Measurements from ENCODE around the gene DNAAF3.
"Not testable (repeated sequence)": the region's sequence is repeated elsewhere in the genome, so short reads cannot be mapped to it uniquely, and the experiment has no call there.

The DNAAF3 gene

GRCh38 chr19:55156202-55157063 is 10.0 kb downstream of the DNAAF3 start:
- no peak for DNase-seq (ENCODE audit: low read depth, low spot score)
- H3K4me3 ChIP-seq (ENCODE audit: low read depth, low read length): no peak overlapping the region
- TF ChIP-seq CTCF (IDR thresholded peaks at IDR 0.05; ENCODE audit: low read depth, low read length): no peak

GRCh38 chr19:55155784-55156183 is 10.6 kb downstream of the DNAAF3 start:
- H3K4me3 ChIP-seq (ENCODE audit: low read depth, low read length); DNase-seq (ENCODE audit: low read depth, low spot score); in situ Hi-C loops (cut with HindIII; ENCODE audit: low sequenced_read_pairs): not testable (repeated sequence)

More at GRCh38 chr19:55156202-55157063, 10.0 kb downstream of the DNAAF3 start:
- in situ Hi-C loops (cut with HindIII; ENCODE audit: low sequenced_read_pairs): no loop called here

GRCh38 chr19:55153652-55154264 is 12.7 kb downstream of the DNAAF3 start:
- no peak for TF ChIP-seq CTCF (IDR thresholded peaks at IDR 0.05; ENCODE audit: low read depth, low read length)
- no peak overlapping the region for H3K4me3 ChIP-seq (ENCODE audit: low read depth, low read length)
- no peak for DNase-seq (ENCODE audit: low read depth, low spot score)
- in situ Hi-C loops (cut with HindIII; ENCODE audit: low sequenced_read_pairs): no loop called here

GRCh38 chr19:55152017-55152416 is 14.4 kb downstream of the DNAAF3 start:
- no peak for DNase-seq (ENCODE audit: low read depth, low spot score)
- no peak overlapping the region for H3K4me3 ChIP-seq (ENCODE audit: low read depth, low read length)
- in situ Hi-C loops (cut with HindIII; ENCODE audit: low sequenced_read_pairs): no loop called here
- no peak for TF ChIP-seq CTCF (IDR thresholded peaks at IDR 0.05; ENCODE audit: low read depth, low read length)

GRCh38 chr19:55149078-55150003 is 17.1 kb downstream of the DNAAF3 start, which contains the start of gene TNNT1:
Gene TNNT1 (minus strand): TSS chr19:55149206. CDS start chr19:55147157, 2,049 bp downstream.
- no peak within 1 kb of the TSS for H3K4me3 ChIP-seq (ENCODE audit: low read depth, low read length)
- no peak for DNase-seq (ENCODE audit: low read depth, low spot score)
- no peak for TF ChIP-seq CTCF (IDR thresholded peaks at IDR 0.05; ENCODE audit: low read depth, low read length)
- in situ Hi-C loops (cut with HindIII; ENCODE audit: low sequenced_read_pairs): no loop called here

GRCh38 chr19:55147545-55148251 is 18.7 kb downstream of the DNAAF3 start:
- no peak for DNase-seq (ENCODE audit: low read depth, low spot score)
- no peak for TF ChIP-seq CTCF (IDR thresholded peaks at IDR 0.05; ENCODE audit: low read depth, low read length)
- no peak overlapping the region for H3K4me3 ChIP-seq (ENCODE audit: low read depth, low read length)
- in situ Hi-C loops (cut with HindIII; ENCODE audit: low sequenced_read_pairs): no loop called here

Data from astrocyte of the spinal cord (primary cell).